GM12892 (cell line): ENCODE results near the gene SMG1.
"Not testable (repeated sequence)": the region's sequence is repeated elsewhere in the genome, so short reads cannot be mapped to it uniquely, and the experiment has no call there.

ENCODE experiments used
- POLR2A ChIP-seq: IDR thresholded peaks from 2 replicates; pipeline ENCODE4 v1.6.1; 2011; ENCODE audit warnings: low read depth, low read length, control low read depth
- POLR2AphosphoS5 ChIP-seq: IDR thresholded peaks from 2 replicates; pipeline ENCODE4 v1.6.1; 2011; ENCODE audit warnings: low read depth, low read length, control low read depth

- not testable (repeated sequence) for TF ChIP-seq POLR2A, POLR2AphosphoS5
Observed at GRCh38 chr16:18762713-18763112, 163.5 kb downstream of the SMG1 start.
